Muscle of leg (tissue), 11 donors: ENCODE results near the gene MRAP. TPM values are rescaled to one million over a fixed set of nuclear protein-coding genes. Genes with fewer than 3 reads are reported as not detected.
A peak's percentile ranks its signal among the peaks of the same experiment; 100 is the strongest.

ENCODE experiments used
- DNase-seq: peaks from one replicate; pipeline ENCODE4 v3.0.0; 2013
- H3K27ac ChIP-seq: one replicate; pipeline ENCODE4 v1.5.1; 2013; ENCODE audit warnings: mild to moderate bottlenecking, low read length, control low read depth
- H3K27me3 ChIP-seq: one replicate; pipeline ENCODE4 v1.6.1; 2013; ENCODE audit warnings: low read length; ENCODE audit not compliant: control insufficient read depth, insufficient read depth
- H3K36me3 ChIP-seq: one replicate; pipeline ENCODE4 v1.6.1; 2013; ENCODE audit warnings: low read length; ENCODE audit not compliant: control insufficient read depth, insufficient read depth
- H3K4me1 ChIP-seq: one replicate; pipeline ENCODE4 v1.6.1; 2013; ENCODE audit warnings: low read length; ENCODE audit not compliant: control insufficient read depth, insufficient read depth
- H3K4me3 ChIP-seq: one replicate; pipeline ENCODE4 v1.5.1; 2013; ENCODE audit warnings: low read length, control low read depth
- H3K9me3 ChIP-seq: replicated peaks from 2 replicates; pipeline ENCODE4 v1.6.1; 2013; ENCODE audit warnings: low read depth, low read length; ENCODE audit not compliant: control insufficient read depth
- WGBS: methylation state at CpG from one replicate; pipeline ENCODE4 v1.1.5; 2013; ENCODE audit warnings: missing lambda C conversion rate; ENCODE audit not compliant: insufficient coverage; 5-methylcytosine and 5-hydroxymethylcytosine counted together
- polyA plus RNA-seq, 8 donors: library from polyadenylated mRNA; unstranded; fragments of 120-200 nt; gene quantifications; one replicate each; pipeline versions ENCODE4 v1.2.1 to v1.2.3, GENCODE V29; 2013; ENCODE audit warnings: inconsistent platforms in 1 of 8, low replicate concordance in 1 of 8; ENCODE audit not compliant: insufficient read length in 8 of 8, insufficient read depth in 1 of 8
- total RNA-seq: library from RNA; stranded (reverse); fragments of 120-200 nt; gene quantifications from one replicate; pipeline ENCODE4 v1.2.4, GENCODE V29; 2013

Gene MRAP
- total and polyA plus RNA-seq, 9 donors: 0.20 to 1.2 (median 0.45) TPM; not detected in 6

DNA sequence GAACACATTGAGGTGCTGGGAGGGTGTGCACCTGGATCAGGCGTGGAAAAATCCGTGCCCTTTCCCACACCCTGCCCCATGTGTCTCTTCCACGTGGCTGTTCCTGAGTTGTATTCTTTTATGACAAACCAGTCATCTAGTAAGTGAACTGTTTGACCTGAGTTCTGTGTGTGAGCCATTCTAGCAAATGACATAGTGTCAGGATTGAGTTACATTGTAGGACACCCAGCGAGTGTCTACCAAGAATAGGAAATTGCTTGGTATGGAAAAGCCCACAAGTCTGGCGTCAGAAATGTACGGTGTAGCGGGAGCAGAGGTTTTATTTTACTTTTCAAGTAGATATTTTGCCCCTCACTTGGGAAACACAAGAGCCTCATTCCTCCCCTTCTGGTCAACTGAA is 1.2 kb upstream of the MRAP start:
- H3K27me3 ChIP-seq: no peaks in the 10 kb centered on the region
- WGBS: 100% methylated on average over 1 of the region's 7 CpGs
- no peak for DNase-seq
- H3K9me3 ChIP-seq: no peaks in the 10 kb centered on the region
- no peaks in the 10 kb centered on the region for H3K4me1 ChIP-seq
- H3K27ac ChIP-seq: no peak overlapping the region
- no peak overlapping the region for H3K4me3 ChIP-seq
- H3K36me3 ChIP-seq: peaks cover 12% of the 10 kb centered on the region

DNA sequence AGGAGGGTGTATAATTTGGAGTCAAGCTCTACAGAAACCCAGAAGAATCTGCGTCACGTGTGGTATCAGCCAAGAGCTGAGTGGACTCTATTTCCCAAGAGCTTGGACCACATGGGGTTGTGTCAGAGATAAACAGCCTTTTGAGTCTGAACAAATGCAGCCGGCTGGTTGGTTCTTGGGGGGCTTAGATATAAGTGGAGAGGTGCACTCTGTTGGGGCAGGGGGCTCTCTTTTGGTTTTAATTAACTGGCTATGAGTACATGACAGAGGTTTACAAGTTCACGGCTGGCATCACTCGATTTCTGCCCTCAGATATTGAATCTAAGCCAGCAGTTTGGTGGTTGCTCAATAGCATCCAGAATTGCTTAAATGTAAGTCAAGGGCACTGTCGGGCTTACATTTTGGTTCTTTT is 501 bp upstream of the MRAP start:
- H3K9me3 ChIP-seq: no peaks in the 10 kb centered on the region
- 90% methylated on average over 6 of the region's 6 CpGs for WGBS
- H3K27me3 ChIP-seq: no peaks in the 10 kb centered on the region
- no peak overlapping the region for H3K27ac ChIP-seq
- H3K4me3 ChIP-seq: no peak overlapping the region
- H3K4me1 ChIP-seq: no peaks in the 10 kb centered on the region
- peaks cover 12% of the 10 kb centered on the region for H3K36me3 ChIP-seq
- DNase-seq: no peak

DNA sequence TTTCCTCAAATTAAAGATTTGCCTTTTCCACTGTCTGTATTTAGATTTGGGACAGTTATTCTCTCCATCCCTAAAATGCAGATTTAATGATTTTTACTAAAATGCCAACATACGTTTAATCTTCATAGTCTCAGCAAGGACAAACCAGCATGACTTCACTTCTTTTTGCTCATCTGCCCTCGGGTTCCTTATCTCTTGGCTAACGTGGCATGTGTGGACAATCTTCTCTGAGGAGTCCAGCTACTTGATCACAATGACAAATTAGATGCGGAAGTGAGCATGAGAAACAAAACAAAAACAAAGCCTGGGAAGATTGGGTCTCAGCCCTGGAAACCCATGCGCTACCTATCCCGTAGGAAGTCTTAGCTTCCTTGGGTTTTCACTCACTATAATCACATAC is 1.0 kb downstream of the MRAP start:
- Histone ChIP-seq H3K9me3 (no peaks in the 10 kb centered on the region), H3K4me3 (no peak overlapping the region), H3K27ac (no peak overlapping the region), H3K36me3 (peaks cover 12% of the 10 kb centered on the region), H3K27me3 (no peaks in the 10 kb centered on the region), H3K4me1 (no peaks in the 10 kb centered on the region)
- WGBS: 87% methylated on average over 4 of the region's 6 CpGs
- DNase-seq: no peak

DNA sequence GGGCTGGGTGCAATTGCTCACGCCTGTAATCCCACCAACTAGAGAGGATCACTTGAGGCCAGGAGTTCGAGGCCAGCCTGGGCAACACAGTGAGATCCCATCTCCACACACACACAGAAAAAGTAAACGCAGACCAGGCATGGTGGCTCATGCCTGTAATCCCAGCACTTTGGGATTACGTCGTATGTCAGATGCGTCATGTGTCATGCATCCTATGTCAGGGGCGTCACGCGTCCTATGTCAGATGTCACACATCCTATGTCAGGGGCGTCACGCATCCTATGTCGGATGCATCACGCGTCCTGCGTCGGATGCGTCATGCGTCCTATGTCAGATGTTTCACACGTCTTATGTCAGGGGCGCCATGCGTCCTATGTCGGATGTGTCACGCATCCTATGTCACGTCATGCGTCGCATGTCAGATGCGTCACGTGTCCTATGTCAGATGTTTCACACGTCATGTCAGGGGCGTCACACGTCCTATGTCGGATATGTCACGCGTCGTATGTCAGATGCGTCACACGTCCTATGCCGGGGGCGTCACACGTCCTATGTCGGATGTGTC is 1.5 kb downstream of the MRAP start:
- no peaks in the 10 kb centered on the region for H3K9me3 ChIP-seq
- 95% methylated on average over 40 of the region's 41 CpGs for WGBS
- no peaks in the 10 kb centered on the region for H3K4me1 ChIP-seq

DNA sequence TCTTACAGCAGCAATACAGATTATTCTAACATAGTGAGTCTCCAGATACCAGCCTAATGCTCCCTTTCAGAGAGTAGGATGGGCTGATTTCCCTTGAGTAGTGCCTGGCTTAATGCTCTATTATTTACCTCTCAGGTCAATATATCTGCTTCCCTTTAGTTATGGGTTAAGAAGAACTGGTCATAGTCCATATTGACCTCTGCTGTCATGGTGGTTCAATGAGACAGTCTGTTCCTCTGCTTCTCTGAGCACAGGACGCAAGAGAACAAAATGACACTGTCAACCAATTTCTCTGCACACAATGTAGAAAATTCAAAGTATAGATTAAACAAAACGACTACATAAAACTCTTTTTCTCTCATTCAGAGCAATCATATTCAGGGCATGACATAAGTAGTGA is 2.9 kb downstream of the MRAP start:
- Histone ChIP-seq H3K4me3 (no peak overlapping the region), H3K27me3 (no peaks in the 10 kb centered on the region), H3K9me3 (no peaks in the 10 kb centered on the region), H3K36me3 (peaks cover 18% of the 10 kb centered on the region), H3K27ac (no peak overlapping the region), H3K4me1 (peaks cover 4% of the 10 kb centered on the region)
- WGBS: no CpG with 5 or more reads among the region's 2 CpGs
- no peak for DNase-seq

More for the DNA sequence above, 1.5 kb downstream of the MRAP start:
- DNase-seq: no peak
- Histone ChIP-seq H3K4me3 (no peak overlapping the region), H3K36me3 (peaks cover 12% of the 10 kb centered on the region), H3K27me3 (no peaks in the 10 kb centered on the region), H3K27ac (no peak overlapping the region)

DNA sequence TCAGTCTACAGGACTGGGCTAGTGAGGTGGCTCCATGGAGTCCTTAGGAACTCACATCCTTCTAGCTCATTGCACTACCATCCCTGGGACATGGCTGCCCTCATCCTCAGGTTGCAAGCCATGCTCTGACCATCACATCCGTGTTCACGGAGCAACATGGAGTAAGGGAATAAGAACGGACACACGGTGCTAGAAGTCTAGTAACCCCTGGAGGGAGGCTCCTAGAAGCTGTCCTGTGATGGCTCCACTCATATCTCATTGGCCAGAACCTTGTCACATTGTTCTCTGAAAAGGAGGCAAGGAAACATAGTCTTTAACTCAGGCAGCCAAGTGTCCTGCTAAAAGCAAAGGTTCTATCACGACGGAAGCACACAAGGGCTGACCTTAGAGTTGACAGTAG is 3.9 kb downstream of the MRAP start:
- no peak overlapping the region for H3K4me3 ChIP-seq
- 88% methylated on average over 6 of the region's 6 CpGs for WGBS
- H3K9me3 ChIP-seq: no peaks in the 10 kb centered on the region
- H3K27ac ChIP-seq: no peak overlapping the region
- no peaks in the 10 kb centered on the region for H3K27me3 ChIP-seq
- DNase-seq: no peak
- peaks cover 19% of the 10 kb centered on the region for H3K36me3 ChIP-seq
- peaks cover 4% of the 10 kb centered on the region for H3K4me1 ChIP-seq

- no CpG with 5 or more reads among the region's 1 CpG for WGBS
Measured at GRCh38 chr21:32303385-32303784, 4.7 kb downstream of the MRAP start.

DNA sequence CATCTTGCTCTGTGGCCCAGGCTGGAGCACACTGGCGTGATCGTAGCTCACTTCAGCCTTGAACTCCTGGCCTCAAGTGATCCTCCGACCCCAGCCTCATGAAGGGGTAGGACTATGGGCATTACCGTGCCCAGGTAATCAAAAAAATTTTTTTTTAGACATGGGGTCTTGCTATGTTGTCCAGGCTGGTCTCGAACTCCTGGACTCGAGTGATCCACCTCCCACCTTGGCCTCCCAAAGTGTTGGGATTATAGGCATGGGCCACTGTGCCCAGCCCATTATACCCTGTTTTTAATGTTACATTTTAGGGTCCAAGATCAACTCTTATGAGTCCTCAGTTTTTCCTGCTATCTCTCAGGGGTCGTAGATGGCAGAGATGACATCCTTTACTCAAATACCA is 6.3 kb downstream of the MRAP start:
- H3K27ac ChIP-seq: no peak overlapping the region
- H3K27me3 ChIP-seq: no peaks in the 10 kb centered on the region
- no peaks in the 10 kb centered on the region for H3K9me3 ChIP-seq
- no peak for DNase-seq
- H3K36me3 ChIP-seq: peaks cover 15% of the 10 kb centered on the region
- H3K4me3 ChIP-seq: no peak overlapping the region
- peaks cover 4% of the 10 kb centered on the region for H3K4me1 ChIP-seq
- WGBS: 100% methylated on average over 4 of the region's 7 CpGs

More at GRCh38 chr21:32303385-32303784, 4.7 kb downstream of the MRAP start:
- Histone ChIP-seq H3K27me3 (no peaks in the 10 kb centered on the region), H3K4me3 (no peak overlapping the region), H3K9me3 (no peaks in the 10 kb centered on the region), H3K27ac (no peak overlapping the region), H3K36me3 (peaks cover 19% of the 10 kb centered on the region), H3K4me1 (peaks cover 4% of the 10 kb centered on the region)
- DNase-seq: no peak

DNA sequence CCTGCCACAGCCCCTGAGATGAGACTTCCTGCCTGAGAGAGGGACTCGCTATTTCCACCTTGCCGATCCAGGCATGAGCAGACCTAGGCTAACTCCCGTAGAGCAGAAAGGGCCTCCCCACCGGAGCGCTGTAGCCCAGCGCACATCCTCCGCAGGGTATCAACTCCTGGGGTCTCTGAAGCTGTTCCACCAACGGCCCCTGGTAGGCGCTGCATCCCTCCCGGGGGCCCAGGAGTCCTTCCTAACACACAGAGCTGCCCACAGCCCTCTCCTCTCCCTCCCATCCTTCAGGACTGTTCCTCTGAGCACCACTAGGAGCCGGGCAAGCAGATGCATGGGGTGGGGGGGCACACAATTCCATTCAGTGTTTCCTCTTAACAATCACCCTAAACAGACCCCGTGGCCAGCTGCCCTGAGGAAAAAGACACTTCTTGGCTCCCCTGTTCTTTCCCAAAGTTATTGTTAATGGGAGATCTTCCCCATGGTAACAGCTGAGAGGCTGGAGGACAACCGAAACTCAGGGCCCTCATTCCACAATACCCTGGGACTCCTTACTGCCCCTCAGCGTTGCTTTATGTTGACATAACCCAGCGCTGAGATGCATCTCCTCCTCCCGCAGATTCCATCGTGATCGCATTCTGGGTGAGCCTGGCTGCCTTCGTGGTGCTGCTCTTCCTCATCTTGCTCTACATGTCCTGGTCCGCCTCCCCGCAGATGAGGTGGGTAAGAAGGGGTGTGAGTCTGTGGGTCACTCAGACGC is 7.5 kb downstream of the MRAP start:
- Histone ChIP-seq H3K27ac (no peak overlapping the region), H3K4me1 (peaks cover 4% of the 10 kb centered on the region), H3K9me3 (no peaks in the 10 kb centered on the region), H3K36me3 (peaks cover 13% of the 10 kb centered on the region), H3K27me3 (no peaks in the 10 kb centered on the region), H3K4me3 (no peak overlapping the region)
- DNase-seq: peak; percentile 39
- 24% methylated on average over 13 of the region's 22 CpGs for WGBS

GRCh38 chr21:32307706-32308105 is 9.1 kb downstream of the MRAP start:
- no peak for DNase-seq
- no peak overlapping the region for H3K4me3 ChIP-seq
- H3K27me3 ChIP-seq: no peaks in the 10 kb centered on the region
- WGBS: 92% methylated on average over 3 of the region's 4 CpGs
- no peaks in the 10 kb centered on the region for H3K9me3 ChIP-seq
- peaks cover 28% of the 10 kb centered on the region for H3K36me3 ChIP-seq
- peaks cover 4% of the 10 kb centered on the region for H3K4me1 ChIP-seq
- H3K27ac ChIP-seq: no peak overlapping the region
